Hindlimb muscle (tissue), 1 donor: Measurements from ENCODE around the gene COPZ2. TPM values are rescaled to one million over a fixed set of nuclear protein-coding genes. Genes with fewer than 3 reads are reported as not detected.

Source experiments
- DNase-seq: peaks from one replicate; pipeline ENCODE4 v3.0.0-alpha.2; 2013
- polyA plus RNA-seq: library from polyadenylated mRNA; unstranded; fragments of 120-200 nt; gene quantifications from one replicate; pipeline ENCODE4 v1.2.1, GENCODE V29; 2013; ENCODE audit not compliant: insufficient read length

COPZ2 gene
- polyA plus RNA-seq, 1 donor, result 39.1 TPM

GRCh38 chr17:47982645-47983390 lies 54.8 kb downstream of the COPZ2 start:
- no peak for DNase-seq

- no peak for DNase-seq
These were observed 55.4 kb downstream of the COPZ2 start for GRCh38 chr17:47982091-47982617.

GRCh38 chr17:47981462-47981861 lies 56.1 kb downstream of the COPZ2 start:
- no peak for DNase-seq

GRCh38 chr17:47980541-47980940 lies 57.1 kb downstream of the COPZ2 start:
- DNase-seq, result no peak

- peak; percentile 47 for DNase-seq
These were observed 59.3 kb downstream of the COPZ2 start for GRCh38 chr17:47978324-47978723.

Other genes with a start within 250 kb of the COPZ2 start
- gene OSBPL7, start 216.0 kb downstream of the COPZ2 start, polyA plus RNA-seq, result 16.1 TPM
- gene MRPL10, start 206.3 kb downstream of the COPZ2 start, polyA plus RNA-seq, result 68.7 TPM
- 1.5 TPM for gene LRRC46, start 206.1 kb downstream of the COPZ2 start, polyA plus RNA-seq
- gene SCRN2, start 196.5 kb downstream of the COPZ2 start, polyA plus RNA-seq, result 26.5 TPM
- gene SP6, start 186.6 kb downstream of the COPZ2 start, polyA plus RNA-seq, result 0.93 TPM
- 19.0 TPM for gene SP2, start 141.6 kb downstream of the COPZ2 start, polyA plus RNA-seq
- gene PNPO, start 96.2 kb downstream of the COPZ2 start, polyA plus RNA-seq, result 11.2 TPM
- gene PRR15L, start 79.9 kb downstream of the COPZ2 start, polyA plus RNA-seq, result not detected
- 74.7 TPM for gene CDK5RAP3, start 66.7 kb downstream of the COPZ2 start, polyA plus RNA-seq
- gene NFE2L1, start 10.6 kb upstream of the COPZ2 start, polyA plus RNA-seq, result 302 TPM
- gene CBX1, start 63.7 kb upstream of the COPZ2 start, polyA plus RNA-seq, result 74.7 TPM
- gene SNX11, start 70.0 kb upstream of the COPZ2 start, polyA plus RNA-seq, result 11.8 TPM